ENCODE measurements around the gene OBI1. TPM values are rescaled to one million over a fixed set of nuclear protein-coding genes. Genes with fewer than 3 reads are reported as not detected.

The OBI1 gene
- total RNA-seq, 1 donor from 2014 or later: 10.0 TPM

DNA sequence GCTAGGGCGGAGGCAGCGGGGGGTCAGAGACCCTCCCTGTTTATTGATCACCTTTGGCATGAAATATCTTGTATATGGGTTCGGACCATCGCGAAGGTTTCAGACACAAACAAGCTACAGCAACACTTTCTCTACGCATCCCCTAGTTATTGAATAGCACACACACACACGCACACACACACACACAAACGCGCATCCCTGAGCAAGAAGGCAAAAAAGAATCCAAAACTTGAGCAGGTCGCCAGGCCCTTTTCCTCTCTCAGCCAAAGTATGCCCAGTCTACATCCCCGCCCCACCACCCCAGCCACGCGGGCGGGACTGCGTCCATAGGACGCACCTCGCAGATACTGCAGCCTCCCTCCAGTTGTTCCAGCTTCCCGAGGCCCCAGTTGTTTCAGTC is 71.6 kb downstream of the OBI1 start:
- Histone ChIP-seq H3K27me3 (ENCODE audit: low read depth) (peaks cover 99% of the 10 kb centered on the region), H3K4me1 (no peaks in the 10 kb centered on the region), H3K36me3 (no peaks in the 10 kb centered on the region), H3K4me3 (no peak overlapping the region), H3K9me3 (replicated peaks) (no peaks in the 10 kb centered on the region), H3K27ac (replicated peaks) (no peak overlapping the region)
- intact Hi-C loops (cut with micrococcal nuclease): no loop called here
- TF ChIP-seq CTCF (IDR thresholded peaks at IDR 0.05; ENCODE audit: borderline replicate concordance): no peak
- no peak for DNase-seq

GRCh38 chr13:78586706-78587105 is 72.2 kb downstream of the OBI1 start:
- H3K4me3 ChIP-seq: no peak overlapping the region
- peaks cover 92% of the 10 kb centered on the region for H3K27me3 ChIP-seq (ENCODE audit: low read depth)
- DNase-seq: no peak
- H3K4me1 ChIP-seq: no peaks in the 10 kb centered on the region
- no peaks in the 10 kb centered on the region for H3K9me3 ChIP-seq (replicated peaks)
- TF ChIP-seq CTCF (IDR thresholded peaks at IDR 0.05; ENCODE audit: borderline replicate concordance): no peak
- no peaks in the 10 kb centered on the region for H3K36me3 ChIP-seq
- intact Hi-C loops (cut with micrococcal nuclease): no loop called here
- no peak overlapping the region for H3K27ac ChIP-seq (replicated peaks)

DNA sequence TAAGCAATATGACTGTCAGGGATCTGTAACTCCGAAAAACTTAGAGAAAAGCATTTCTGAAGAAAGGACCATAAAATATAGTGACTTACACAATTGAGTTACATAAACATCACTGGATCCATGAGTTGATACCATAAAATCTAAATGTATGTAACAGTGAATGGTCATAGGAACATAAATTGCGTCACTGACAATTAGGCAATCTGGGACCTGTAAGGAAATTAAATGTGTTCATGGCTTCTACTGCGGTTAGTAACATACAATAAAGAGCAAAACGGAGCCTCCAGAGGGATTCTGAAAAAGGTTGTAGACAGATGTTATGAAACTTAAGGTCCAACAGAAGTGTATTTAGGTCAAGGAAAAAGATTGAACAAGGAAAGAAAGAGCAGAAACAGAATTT is 82.7 kb downstream of the OBI1 start:
- Histone ChIP-seq H3K36me3 (no peaks in the 10 kb centered on the region), H3K4me1 (no peaks in the 10 kb centered on the region), H3K27ac (replicated peaks) (no peak overlapping the region), H3K27me3 (ENCODE audit: low read depth) (peaks cover 51% of the 10 kb centered on the region), H3K4me3 (no peak overlapping the region), H3K9me3 (replicated peaks) (peaks cover 5% of the 10 kb centered on the region)
- TF ChIP-seq CTCF (IDR thresholded peaks at IDR 0.05; ENCODE audit: borderline replicate concordance): no peak
- DNase-seq: no peak
- intact Hi-C loops (cut with micrococcal nuclease): no loop called here

GRCh38 chr13:78572459-78572858 is 86.5 kb downstream of the OBI1 start:
- Histone ChIP-seq H3K27me3 (ENCODE audit: low read depth) (peaks cover 38% of the 10 kb centered on the region), H3K4me3 (no peak overlapping the region), H3K9me3 (replicated peaks) (peaks cover 5% of the 10 kb centered on the region), H3K27ac (replicated peaks) (no peak overlapping the region), H3K4me1 (no peaks in the 10 kb centered on the region), H3K36me3 (no peaks in the 10 kb centered on the region)
- intact Hi-C loops (cut with micrococcal nuclease): no loop called here
- DNase-seq: no peak
- no peak for TF ChIP-seq CTCF (IDR thresholded peaks at IDR 0.05; ENCODE audit: borderline replicate concordance)

DNA sequence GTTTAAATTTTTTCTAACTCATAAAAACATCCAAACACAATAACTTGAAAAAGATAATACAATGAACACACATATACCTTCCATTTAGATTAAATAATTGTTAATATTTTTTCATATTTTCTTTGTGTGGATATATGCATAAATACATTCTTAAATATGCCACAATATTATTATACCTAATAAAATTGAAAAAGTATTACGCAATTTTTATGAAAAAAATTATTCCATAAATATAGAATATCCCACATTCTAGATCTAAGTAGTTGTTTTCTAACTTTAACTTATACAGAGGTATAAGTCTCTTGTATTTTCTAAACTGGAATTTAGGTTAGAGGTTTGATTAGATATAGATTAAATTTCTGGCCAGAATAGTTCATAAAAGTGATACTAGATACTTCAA is 89.9 kb downstream of the OBI1 start:
- Histone ChIP-seq H3K4me3 (no peak overlapping the region), H3K9me3 (replicated peaks) (no peaks in the 10 kb centered on the region), H3K27me3 (ENCODE audit: low read depth) (peaks cover 23% of the 10 kb centered on the region), H3K27ac (replicated peaks) (no peak overlapping the region), H3K36me3 (no peaks in the 10 kb centered on the region), H3K4me1 (no peaks in the 10 kb centered on the region)
- no peak for DNase-seq
- TF ChIP-seq CTCF (IDR thresholded peaks at IDR 0.05; ENCODE audit: borderline replicate concordance): no peak
- intact Hi-C loops (cut with micrococcal nuclease): no loop called here

- H3K4me1 ChIP-seq: no peaks in the 10 kb centered on the region
- peaks cover 29% of the 10 kb centered on the region for H3K27me3 ChIP-seq (ENCODE audit: low read depth)
- no peak for TF ChIP-seq CTCF (IDR thresholded peaks at IDR 0.05; ENCODE audit: borderline replicate concordance)
- intact Hi-C loops (cut with micrococcal nuclease): no loop called here
- no peak overlapping the region for H3K27ac ChIP-seq (replicated peaks)
- H3K4me3 ChIP-seq: no peak overlapping the region
- no peaks in the 10 kb centered on the region for H3K36me3 ChIP-seq
- DNase-seq: no peak
- no peaks in the 10 kb centered on the region for H3K9me3 ChIP-seq (replicated peaks)
Observed at GRCh38 chr13:78566631-78567030, 92.3 kb downstream of the OBI1 start.

All from left ventricle myocardium inferior (tissue), 1 donor.